Activated naive CD8-positive, alpha-beta T cell (primary cell): ENCODE measurements around the gene VPS13D.
"Not testable (repeated sequence)": the region's sequence is repeated elsewhere in the genome, so short reads cannot be mapped to it uniquely, and the experiment has no call there.

Source experiments
- H3K27ac Mint-ChIP-seq: one replicate; pipeline ENCODE4 v1.8.0; 2021; ENCODE audit warnings: mixed read lengths
- H3K27me3 Mint-ChIP-seq: one replicate; pipeline ENCODE4 v1.8.0; 2021; ENCODE audit warnings: mixed read lengths
- H3K36me3 Mint-ChIP-seq: one replicate; pipeline ENCODE4 v1.8.0; 2021; ENCODE audit warnings: mixed read lengths
- H3K4me1 Mint-ChIP-seq: one replicate; pipeline ENCODE4 v1.8.0; 2021; ENCODE audit warnings: low read depth, mixed read lengths
- H3K4me3 Mint-ChIP-seq: one replicate; pipeline ENCODE4 v1.8.0; 2021; ENCODE audit warnings: mild to moderate bottlenecking, mixed read lengths
- H3K9me3 Mint-ChIP-seq: one replicate; pipeline ENCODE4 v1.8.0; 2021; ENCODE audit warnings: low read depth, mixed read lengths

VPS13D gene

GRCh38 chr1:12204754-12205658 lies 24.8 kb upstream of the VPS13D start:
- Mint-ChIP-seq H3K27ac (peak overlapping the region; percentile 85), H3K9me3 (no peaks in the 10 kb centered on the region), H3K36me3 (peaks cover 10% of the 10 kb centered on the region), H3K4me3 (no peak overlapping the region), H3K4me1 (peaks cover 63% of the 10 kb centered on the region), H3K27me3 (no peaks in the 10 kb centered on the region)

DNA sequence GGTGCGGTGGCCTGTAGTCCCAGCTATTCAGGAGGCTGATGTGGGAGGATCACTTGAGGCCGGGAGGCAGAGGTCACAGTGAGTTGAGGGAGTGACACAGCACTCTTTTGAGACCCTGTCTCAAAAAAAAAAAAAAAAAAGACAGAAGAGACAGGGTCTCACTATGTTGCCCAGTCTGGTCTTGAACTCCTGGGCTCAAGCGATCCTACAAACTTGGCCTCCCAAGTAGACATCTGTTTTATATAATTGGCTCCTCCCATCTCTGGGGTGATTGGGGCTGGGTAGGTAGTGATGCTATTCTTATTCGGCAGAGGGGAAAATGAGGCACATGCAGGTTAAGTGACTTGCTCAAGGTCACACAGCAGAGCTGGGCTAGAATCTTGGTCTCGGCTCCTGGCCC lies 23.6 kb upstream of the VPS13D start:
- H3K36me3 Mint-ChIP-seq = peaks cover 10% of the 10 kb centered on the region
- no peaks in the 10 kb centered on the region for H3K9me3 Mint-ChIP-seq
- peaks cover 72% of the 10 kb centered on the region for H3K4me1 Mint-ChIP-seq
- H3K27ac Mint-ChIP-seq = no peak overlapping the region
- H3K27me3 Mint-ChIP-seq = no peaks in the 10 kb centered on the region
- H3K4me3 Mint-ChIP-seq = no peak overlapping the region

- Mint-ChIP-seq H3K27me3 (no peaks in the 10 kb centered on the region), H3K9me3 (no peaks in the 10 kb centered on the region), H3K36me3 (peaks cover 10% of the 10 kb centered on the region), H3K27ac (peak overlapping the region; percentile 34), H3K4me3 (no peak overlapping the region), H3K4me1 (peaks cover 69% of the 10 kb centered on the region)
Observed at GRCh38 chr1:12206792-12207424, 22.9 kb upstream of the VPS13D start.

GRCh38 chr1:12208271-12208670 lies 21.6 kb upstream of the VPS13D start:
- H3K4me1 Mint-ChIP-seq = peaks cover 60% of the 10 kb centered on the region
- H3K4me3 Mint-ChIP-seq = no peak overlapping the region
- no peaks in the 10 kb centered on the region for H3K9me3 Mint-ChIP-seq
- no peaks in the 10 kb centered on the region for H3K27me3 Mint-ChIP-seq
- peak overlapping the region; percentile 59 for H3K27ac Mint-ChIP-seq
- H3K36me3 Mint-ChIP-seq = peaks cover 6% of the 10 kb centered on the region

DNA sequence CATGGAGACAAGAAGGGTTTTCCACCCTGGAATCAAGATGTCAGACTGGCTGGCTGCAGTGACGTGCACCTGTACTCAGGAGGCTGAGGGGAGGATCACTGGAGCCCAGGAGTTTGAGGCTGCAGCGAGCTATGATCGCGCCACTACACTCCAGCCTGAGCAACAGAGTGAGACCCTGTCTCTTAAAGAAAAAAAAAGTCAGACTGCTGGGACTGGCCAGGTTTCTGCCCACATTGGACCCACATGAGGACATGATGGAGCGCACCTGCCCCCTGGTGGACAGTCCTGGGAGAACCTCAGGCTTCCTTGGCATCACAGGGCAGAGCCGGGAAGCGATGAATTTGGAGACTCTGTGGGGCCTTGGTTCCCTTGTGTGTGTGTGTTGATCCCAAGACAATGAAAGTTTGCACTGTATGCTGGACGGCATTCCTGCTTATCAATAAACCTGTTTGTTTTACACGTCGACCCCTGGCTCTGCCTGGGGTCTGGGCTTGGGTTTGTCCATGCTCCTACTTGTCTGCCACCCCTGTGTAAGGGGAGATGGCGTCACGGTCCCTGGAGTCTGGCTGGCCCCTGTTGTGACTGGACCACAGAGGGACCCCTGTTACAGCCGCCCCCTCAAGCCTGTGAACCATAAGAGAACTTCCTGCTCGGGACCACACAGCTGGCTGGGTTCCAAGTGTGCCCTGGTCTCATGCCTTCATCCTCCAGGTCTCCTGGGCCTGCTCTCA lies 20.9 kb upstream of the VPS13D start:
- no peaks in the 10 kb centered on the region for H3K27me3 Mint-ChIP-seq
- peak overlapping the region; percentile 59 for H3K27ac Mint-ChIP-seq
- peak overlapping the region; percentile 32 for H3K4me3 Mint-ChIP-seq
- H3K36me3 Mint-ChIP-seq = peaks cover 5% of the 10 kb centered on the region
- peaks cover 53% of the 10 kb centered on the region for H3K4me1 Mint-ChIP-seq
- no peaks in the 10 kb centered on the region for H3K9me3 Mint-ChIP-seq

- Mint-ChIP-seq H3K27ac (no peak overlapping the region), H3K4me3 (no peak overlapping the region), H3K9me3 (no peaks in the 10 kb centered on the region), H3K27me3 (no peaks in the 10 kb centered on the region), H3K36me3 (peaks cover 4% of the 10 kb centered on the region), H3K4me1 (peaks cover 48% of the 10 kb centered on the region)
Observed at GRCh38 chr1:12209495-12209832, 20.4 kb upstream of the VPS13D start.

GRCh38 chr1:12215118-12215961 lies 14.5 kb upstream of the VPS13D start:
- no peak overlapping the region for H3K4me3 Mint-ChIP-seq
- H3K27me3 Mint-ChIP-seq = no peaks in the 10 kb centered on the region
- H3K9me3 Mint-ChIP-seq = no peaks in the 10 kb centered on the region
- no peak overlapping the region for H3K27ac Mint-ChIP-seq
- no peaks in the 10 kb centered on the region for H3K36me3 Mint-ChIP-seq
- peaks cover 15% of the 10 kb centered on the region for H3K4me1 Mint-ChIP-seq

DNA sequence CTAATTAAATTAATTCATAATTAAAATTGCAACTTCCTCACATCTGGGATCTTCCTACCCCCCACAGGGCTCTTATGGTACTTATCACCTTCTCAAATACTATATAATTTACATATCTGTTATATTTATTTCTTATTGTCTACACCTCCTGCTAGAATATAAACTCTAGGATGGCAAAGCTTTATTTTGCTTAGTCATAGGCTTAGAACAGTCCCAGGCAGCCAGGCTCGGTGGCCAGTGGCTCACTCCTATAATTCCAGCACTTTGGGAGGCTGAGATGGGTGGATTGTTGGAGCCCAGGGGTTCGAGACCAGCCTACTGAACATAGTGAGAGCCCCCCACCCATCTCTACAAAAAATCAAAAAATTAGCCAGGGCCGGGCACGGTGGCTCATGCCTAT lies 10.0 kb upstream of the VPS13D start:
- Mint-ChIP-seq H3K36me3 (peaks cover 6% of the 10 kb centered on the region), H3K27me3 (no peaks in the 10 kb centered on the region), H3K27ac (no peak overlapping the region)

GRCh38 chr1:12220890-12221289 lies 8.9 kb upstream of the VPS13D start:
- H3K27me3 Mint-ChIP-seq = no peaks in the 10 kb centered on the region
- H3K9me3 Mint-ChIP-seq = no peaks in the 10 kb centered on the region
- no peaks in the 10 kb centered on the region for H3K4me1 Mint-ChIP-seq
- H3K4me3 Mint-ChIP-seq = no peak overlapping the region
- no peak overlapping the region for H3K27ac Mint-ChIP-seq
- H3K36me3 Mint-ChIP-seq = peaks cover 6% of the 10 kb centered on the region

More for the DNA sequence above, 10.0 kb upstream of the VPS13D start:
- no peak overlapping the region for H3K4me3 Mint-ChIP-seq
- H3K9me3 Mint-ChIP-seq = no peaks in the 10 kb centered on the region
- H3K4me1 Mint-ChIP-seq = no peaks in the 10 kb centered on the region

GRCh38 chr1:12222700-12223099 lies 7.1 kb upstream of the VPS13D start:
- not testable (repeated sequence) for H3K9me3 Mint-ChIP-seq, H3K27me3 Mint-ChIP-seq, H3K36me3 Mint-ChIP-seq, H3K4me3 Mint-ChIP-seq, H3K4me1 Mint-ChIP-seq, H3K27ac Mint-ChIP-seq

DNA sequence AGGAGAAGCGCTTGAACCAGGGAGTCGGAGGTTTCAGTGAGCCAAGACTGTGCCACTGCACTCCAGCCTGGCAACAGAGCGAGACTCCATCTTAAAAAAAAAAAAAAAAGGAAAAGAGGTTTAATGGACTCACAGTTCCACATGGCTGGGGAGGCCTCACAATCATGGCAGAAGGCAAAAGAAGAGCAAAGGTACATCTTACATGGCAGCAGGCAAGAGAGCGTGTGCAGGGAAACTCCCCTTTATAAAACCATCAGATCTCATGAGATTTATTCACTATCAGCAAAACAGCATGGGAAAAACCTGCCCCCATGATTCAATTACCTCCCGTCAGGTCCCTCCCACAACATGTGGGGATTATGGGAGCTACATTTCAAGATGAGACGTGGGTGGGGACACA lies 5.7 kb upstream of the VPS13D start:
- not testable (repeated sequence) for H3K27me3 Mint-ChIP-seq, H3K9me3 Mint-ChIP-seq, H3K27ac Mint-ChIP-seq, H3K36me3 Mint-ChIP-seq, H3K4me1 Mint-ChIP-seq, H3K4me3 Mint-ChIP-seq

DNA sequence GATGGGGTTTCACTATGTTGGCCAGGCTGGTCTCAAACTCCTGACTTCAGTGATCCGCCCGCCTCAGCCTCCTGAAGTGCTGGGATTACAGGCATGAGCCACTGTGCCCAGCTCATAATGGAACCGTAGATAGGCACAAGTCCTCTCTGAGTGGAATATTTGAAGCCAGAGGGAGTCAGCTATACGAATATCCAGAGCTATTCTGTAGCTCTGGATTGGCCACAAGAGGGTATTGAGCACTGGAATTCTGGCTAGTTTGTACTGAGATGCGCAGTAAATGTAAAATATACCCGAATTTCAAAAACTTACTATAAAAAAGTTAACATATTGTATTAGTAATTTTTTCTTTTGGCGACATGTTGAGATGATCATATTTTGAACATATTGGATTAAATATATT lies 851 bp upstream of the VPS13D start:
- Mint-ChIP-seq H3K36me3 (no peaks in the 10 kb centered on the region), H3K27ac (no peak overlapping the region), H3K27me3 (no peaks in the 10 kb centered on the region), H3K4me3 (peak overlapping the region; percentile 77), H3K9me3 (no peaks in the 10 kb centered on the region), H3K4me1 (peaks cover 20% of the 10 kb centered on the region)

- Mint-ChIP-seq H3K4me3 (peak overlapping the region; percentile 77), H3K9me3 (no peaks in the 10 kb centered on the region)
Observed at GRCh38 chr1:12229386-12229834, 420 bp upstream of the VPS13D start.

DNA sequence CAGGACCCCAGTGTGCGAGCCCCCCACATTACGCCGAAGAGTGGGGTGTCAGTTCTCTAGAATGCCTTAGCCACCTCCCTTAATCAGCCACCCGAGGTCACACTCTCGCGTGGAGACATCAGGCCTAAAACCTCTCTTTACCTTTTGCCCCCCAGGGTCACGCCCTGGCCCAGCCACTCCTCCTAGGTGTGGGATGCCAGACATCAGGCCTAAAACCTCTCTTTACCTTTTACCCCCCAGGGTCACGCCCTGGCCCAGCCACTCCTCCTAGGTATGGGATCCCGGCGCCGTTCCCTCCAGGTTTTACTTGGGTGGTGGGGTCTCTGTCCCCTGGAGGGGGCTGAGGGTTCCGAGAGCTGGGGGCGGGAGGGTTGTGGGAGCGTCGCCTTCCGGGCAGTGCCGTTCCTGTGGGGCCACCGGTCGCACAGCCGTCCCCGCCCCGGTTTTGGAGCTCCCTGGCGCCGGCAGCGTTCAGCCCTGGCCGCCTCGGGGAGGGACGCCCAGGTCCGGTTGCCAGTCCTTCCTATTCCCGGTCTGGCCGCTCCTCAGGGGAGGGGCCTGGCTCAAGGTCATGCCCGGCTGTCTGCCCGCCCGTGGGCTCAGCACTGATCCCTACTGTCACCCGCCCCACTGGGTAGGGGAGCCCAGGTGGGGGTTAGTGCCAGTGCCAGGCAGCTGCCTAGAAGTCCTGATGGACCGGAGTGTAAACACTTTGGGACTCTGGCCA lies 882 bp downstream of the VPS13D start:
- Mint-ChIP-seq H3K27me3 (no peaks in the 10 kb centered on the region), H3K4me1 (peaks cover 27% of the 10 kb centered on the region), H3K36me3 (peaks cover 3% of the 10 kb centered on the region), H3K9me3 (no peaks in the 10 kb centered on the region), H3K27ac (no peak overlapping the region), H3K4me3 (peak overlapping the region; percentile 89)

More at GRCh38 chr1:12229386-12229834, 420 bp upstream of the VPS13D start:
- Mint-ChIP-seq H3K36me3 (no peaks in the 10 kb centered on the region), H3K4me1 (peaks cover 23% of the 10 kb centered on the region), H3K27ac (no peak overlapping the region), H3K27me3 (no peaks in the 10 kb centered on the region)
